ENCODE results near the gene EHBP1.

Gene EHBP1

DNA sequence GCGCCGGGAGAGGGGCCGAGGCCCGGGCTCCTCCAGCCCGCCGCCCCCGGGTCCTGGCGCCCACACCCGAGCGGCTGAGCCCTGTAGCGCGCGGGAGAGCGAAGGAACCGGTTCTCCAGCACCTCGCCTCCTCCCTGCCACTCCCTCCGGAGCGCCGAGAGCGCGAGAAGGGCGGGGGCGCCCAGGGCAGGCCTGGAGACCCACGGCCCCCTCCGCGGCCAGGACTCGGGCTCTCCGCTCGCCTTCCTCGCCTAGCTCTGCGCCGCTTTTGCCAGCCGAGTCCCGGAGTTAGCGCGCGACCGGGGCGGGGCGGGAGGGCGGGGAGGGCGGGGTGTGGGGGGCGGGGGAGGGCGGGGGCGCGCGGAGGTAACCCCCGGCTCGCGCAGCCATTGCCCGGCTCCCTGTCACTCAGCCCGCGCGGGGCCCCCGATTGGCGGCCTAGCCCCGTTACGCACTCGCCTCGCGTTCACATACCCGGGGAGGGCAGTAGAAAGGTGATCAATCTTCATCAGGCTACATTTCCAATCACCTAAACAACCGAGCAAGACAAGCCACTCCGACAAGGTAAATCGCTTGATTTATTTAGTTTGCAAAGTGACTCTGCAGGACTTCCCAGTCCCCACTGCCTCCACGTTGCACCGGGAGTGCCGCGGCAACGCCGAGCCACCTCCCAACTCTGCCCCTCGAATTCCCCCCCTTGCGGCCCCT, 345.0 kb downstream of the EHBP1 start, which contains the start of gene OTX1 (continued):
- TF ChIP-seq CTCF (tag by site-specific recombination; IDR thresholded peaks at IDR 0.05) (peak; percentile 57), ZNF596 (tag by site-specific recombination; IDR thresholded peaks at IDR 0.05) (peak; percentile 8; the same call in 1 of the 2 replicates), ZXDB (tag by site-specific recombination; IDR thresholded peaks at IDR 0.05) (peak; percentile 29; the same call in 1 of the 2 replicates), ZNF707 (tag by site-specific recombination; IDR thresholded peaks at IDR 0.05) (no peak), SP7 (tag by site-specific recombination; IDR thresholded peaks at IDR 0.05) (peak; percentile 54; the same call in 1 of the 2 replicates), ZSCAN18 (tag by site-specific recombination; IDR thresholded peaks at IDR 0.05) (no peak), ZBTB7A (tag by site-specific recombination; IDR thresholded peaks at IDR 0.05; ENCODE audit: low read depth) (no peak), ZNF843 (tag by site-specific recombination; IDR thresholded peaks at IDR 0.05) (peak; percentile 37; the same call in 1 of the 2 replicates), ZNF629 (tag by site-specific recombination; IDR thresholded peaks at IDR 0.05) (peak; percentile 58), INSM2 (tag by site-specific recombination; IDR thresholded peaks at IDR 0.05) (peak; percentile 27; the same call in 1 of the 2 replicates), ZNF280D (tag by site-specific recombination; IDR thresholded peaks at IDR 0.05) (no peak), PRDM2 (tag by site-specific recombination; IDR thresholded peaks at IDR 0.05; ENCODE audit: borderline replicate concordance) (no peak), ZFP41 (tag by site-specific recombination; IDR thresholded peaks at IDR 0.05; ENCODE audit: borderline replicate concordance) (no peak), ZBTB8A (tag by site-specific recombination; IDR thresholded peaks at IDR 0.05) (peak; percentile 84), SALL2 (tag by site-specific recombination; IDR thresholded peaks at IDR 0.05; ENCODE audit: borderline replicate concordance) (no peak), ZIC2 (tag by site-specific recombination; IDR thresholded peaks at IDR 0.05) (0 out of 2 replicates have a peak, but pooled peaks have one; percentile 24), ZNF423 (tag by site-specific recombination; IDR thresholded peaks at IDR 0.05) (no peak), PBX3 (CRISPR knock-in tag; IDR thresholded peaks at IDR 0.05) (peak; percentile 62; the same call in 1 of the 2 replicates), ZNF600 (tag by site-specific recombination; IDR thresholded peaks at IDR 0.05) (peak; percentile 19; the same call in 1 of the 2 replicates), SP2 (tag by site-specific recombination; IDR thresholded peaks at IDR 0.05) (peak; percentile 77)
- TF ChIP-seq, protein P1, sequence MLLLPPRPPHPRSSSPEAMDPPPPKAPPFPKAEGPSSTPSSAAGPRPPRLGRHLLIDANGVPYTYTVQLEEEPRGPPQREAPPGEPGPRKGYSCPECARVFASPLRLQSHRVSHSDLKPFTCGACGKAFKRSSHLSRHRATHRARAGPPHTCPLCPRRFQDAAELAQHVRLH (tag by site-specific recombination; IDR thresholded peaks at IDR 0.05), result peak; percentile 60; the same call in 1 of the 2 replicates
- TF ChIP-seq, protein P2, sequence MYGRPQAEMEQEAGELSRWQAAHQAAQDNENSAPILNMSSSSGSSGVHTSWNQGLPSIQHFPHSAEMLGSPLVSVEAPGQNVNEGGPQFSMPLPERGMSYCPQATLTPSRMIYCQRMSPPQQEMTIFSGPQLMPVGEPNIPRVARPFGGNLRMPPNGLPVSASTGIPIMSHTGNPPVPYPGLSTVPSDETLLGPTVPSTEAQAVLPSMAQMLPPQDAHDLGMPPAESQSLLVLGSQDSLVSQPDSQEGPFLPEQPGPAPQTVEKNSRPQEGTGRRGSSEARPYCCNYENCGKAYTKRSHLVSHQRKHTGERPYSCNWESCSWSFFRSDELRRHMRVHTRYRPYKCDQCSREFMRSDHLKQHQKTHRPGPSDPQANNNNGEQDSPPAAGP (tag by site-specific recombination; IDR thresholded peaks at IDR 0.05), result peak; percentile 27; the same call in 1 of the 2 replicates
